Measurements from ENCODE around the gene FSIP1. TPM values are rescaled to one million over a fixed set of nuclear protein-coding genes. Genes with fewer than 3 reads are reported as not detected.

FSIP1 gene
- total RNA-seq, 4 donors from 2014 or later: 0.38 to 0.91 (median 0.57) TPM; not detected in 1

- no peak overlapping the region for H3K27ac ChIP-seq
- no peaks in the 10 kb centered on the region for H3K36me3 ChIP-seq
- no peaks in the 10 kb centered on the region for H3K27me3 ChIP-seq
- H3K4me1 ChIP-seq: no peaks in the 10 kb centered on the region
- no peak for DNase-seq
- intact Hi-C loops (cut with DNase I): no loop called here
- H3K4me3 ChIP-seq: no peak overlapping the region
- no peaks in the 10 kb centered on the region for H3K9me3 ChIP-seq
- WGBS, 2 donors: 59 to 69% methylated on average over 2 of the region's 2 CpGs
- TF ChIP-seq POLR2A (IDR thresholded peaks at IDR 0.05) (no peak), CTCF (IDR thresholded peaks at IDR 0.05) (no peak)
Observed at GRCh38 chr15:39706206-39706605, 76.4 kb downstream of the FSIP1 start.

- DNase-seq: no peak
- WGBS, 2 donors: 8 to 21% methylated on average over 1 of the region's 1 CpG
- Histone ChIP-seq H3K27me3 (no peaks in the 10 kb centered on the region), H3K4me3 (no peak overlapping the region), H3K9me3 (no peaks in the 10 kb centered on the region), H3K27ac (no peak overlapping the region), H3K4me1 (no peaks in the 10 kb centered on the region), H3K36me3 (no peaks in the 10 kb centered on the region)
- intact Hi-C loops (cut with DNase I): no loop called here
- no peak for TF ChIP-seq CTCF (IDR thresholded peaks at IDR 0.05)
- no peak for TF ChIP-seq POLR2A (IDR thresholded peaks at IDR 0.05)
Observed at GRCh38 chr15:39704689-39705088, 78.0 kb downstream of the FSIP1 start.

- Histone ChIP-seq H3K4me1 (no peaks in the 10 kb centered on the region), H3K9me3 (no peaks in the 10 kb centered on the region), H3K27me3 (no peaks in the 10 kb centered on the region), H3K4me3 (no peak overlapping the region), H3K36me3 (no peaks in the 10 kb centered on the region), H3K27ac (no peak overlapping the region)
- TF ChIP-seq CTCF (IDR thresholded peaks at IDR 0.05): no peak
- no peak for TF ChIP-seq POLR2A (IDR thresholded peaks at IDR 0.05)
- no peak for DNase-seq
- intact Hi-C loops (cut with DNase I): no loop called here
- WGBS, 2 donors: 77 to 84% methylated on average over 5 of the region's 5 CpGs
Observed at GRCh38 chr15:39704235-39704634, 78.4 kb downstream of the FSIP1 start.

GRCh38 chr15:39701988-39702387 lies 80.7 kb downstream of the FSIP1 start:
- TF ChIP-seq POLR2A (IDR thresholded peaks at IDR 0.05) (no peak), CTCF (IDR thresholded peaks at IDR 0.05) (no peak)
- 69 to 79% methylated on average over 2 to 3 of the region's 3 CpGs for WGBS, 2 donors
- no peaks in the 10 kb centered on the region for H3K27me3 ChIP-seq
- H3K9me3 ChIP-seq: no peaks in the 10 kb centered on the region
- intact Hi-C loops (cut with DNase I): no loop called here
- no peaks in the 10 kb centered on the region for H3K36me3 ChIP-seq
- no peak overlapping the region for H3K27ac ChIP-seq
- DNase-seq: no peak
- no peaks in the 10 kb centered on the region for H3K4me1 ChIP-seq
- no peak overlapping the region for H3K4me3 ChIP-seq

- intact Hi-C loops (cut with DNase I): no loop called here
- 80 to 88% methylated on average over 1 of the region's 1 CpG for WGBS, 2 donors
- TF ChIP-seq POLR2A (IDR thresholded peaks at IDR 0.05) (no peak), CTCF (IDR thresholded peaks at IDR 0.05) (no peak)
- Histone ChIP-seq H3K27me3 (no peaks in the 10 kb centered on the region), H3K4me3 (no peak overlapping the region), H3K27ac (no peak overlapping the region), H3K9me3 (no peaks in the 10 kb centered on the region), H3K36me3 (no peaks in the 10 kb centered on the region), H3K4me1 (no peaks in the 10 kb centered on the region)
- DNase-seq: no peak
Observed at GRCh38 chr15:39700375-39700700, 82.3 kb downstream of the FSIP1 start.
